HG03045 (cell line): ENCODE results near the gene ETV5.

Source experiments
- ATAC-seq: cut with Tn5 transposase; IDR thresholded peaks from one replicate; pipeline ENCODE4 v1.9.1; 2021; ENCODE audit warnings: mild to moderate bottlenecking, moderate library complexity; ENCODE audit not compliant: unreplicated experiment

The ETV5 gene

GRCh38 chr3:186108941-186109865 lies at the start of gene ETV5:
TSS of gene ETV5 (minus strand) at chr3:186109089. CDS start at chr3:186105868, 3,221 bp downstream.
- ATAC-seq: peak; percentile 96

GRCh38 chr3:186154641-186155040 lies 45.8 kb upstream of the ETV5 start:
- ATAC-seq: no peak

DNA sequence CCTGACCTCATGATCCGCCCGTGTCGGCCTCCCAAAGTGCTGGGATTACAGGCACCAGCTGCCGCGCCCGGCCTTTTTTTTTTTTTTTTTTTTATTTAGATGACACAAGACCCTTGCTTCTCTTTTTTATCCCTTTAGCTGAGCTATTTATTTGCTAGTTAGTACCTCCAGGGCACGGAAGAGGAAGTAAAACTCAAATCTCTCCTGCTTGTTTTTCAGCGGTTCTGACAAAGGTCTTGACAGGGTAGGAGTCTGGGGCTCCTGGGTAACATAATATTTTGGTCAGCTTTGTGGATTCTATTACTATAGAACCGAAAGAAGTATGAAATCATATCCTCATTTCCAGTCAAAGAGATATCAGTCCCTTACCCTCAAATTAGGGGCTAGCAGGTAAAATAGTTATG lies 44.0 kb upstream of the ETV5 start:
- ATAC-seq: peak; percentile 86

DNA sequence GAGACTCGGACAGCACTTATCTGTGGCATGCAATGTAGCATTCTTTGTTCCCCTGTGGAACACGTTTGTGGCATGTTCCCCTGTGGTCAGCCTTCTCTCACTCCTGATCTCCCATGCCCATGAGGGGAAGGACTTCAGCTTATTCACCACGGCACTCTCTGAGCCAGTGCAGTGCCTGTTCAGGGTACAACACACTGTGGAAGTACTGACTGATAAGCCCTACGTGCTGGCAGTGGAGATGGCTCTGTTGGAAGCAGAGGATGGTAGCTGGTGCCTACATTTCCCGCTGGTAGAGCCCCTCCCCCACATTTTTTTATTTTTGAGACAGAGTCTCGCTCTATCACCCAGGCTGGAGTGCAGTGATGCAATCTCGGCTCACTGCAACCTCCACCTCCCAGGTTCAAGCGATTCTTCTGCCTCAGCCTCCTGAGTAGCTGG lies 43.5 kb upstream of the ETV5 start:
- peak; percentile 3 for ATAC-seq

GRCh38 chr3:186151077-186151971 lies 42.4 kb upstream of the ETV5 start:
- ATAC-seq: no peak

GRCh38 chr3:186150041-186150830 lies 41.3 kb upstream of the ETV5 start:
- no peak for ATAC-seq

DNA sequence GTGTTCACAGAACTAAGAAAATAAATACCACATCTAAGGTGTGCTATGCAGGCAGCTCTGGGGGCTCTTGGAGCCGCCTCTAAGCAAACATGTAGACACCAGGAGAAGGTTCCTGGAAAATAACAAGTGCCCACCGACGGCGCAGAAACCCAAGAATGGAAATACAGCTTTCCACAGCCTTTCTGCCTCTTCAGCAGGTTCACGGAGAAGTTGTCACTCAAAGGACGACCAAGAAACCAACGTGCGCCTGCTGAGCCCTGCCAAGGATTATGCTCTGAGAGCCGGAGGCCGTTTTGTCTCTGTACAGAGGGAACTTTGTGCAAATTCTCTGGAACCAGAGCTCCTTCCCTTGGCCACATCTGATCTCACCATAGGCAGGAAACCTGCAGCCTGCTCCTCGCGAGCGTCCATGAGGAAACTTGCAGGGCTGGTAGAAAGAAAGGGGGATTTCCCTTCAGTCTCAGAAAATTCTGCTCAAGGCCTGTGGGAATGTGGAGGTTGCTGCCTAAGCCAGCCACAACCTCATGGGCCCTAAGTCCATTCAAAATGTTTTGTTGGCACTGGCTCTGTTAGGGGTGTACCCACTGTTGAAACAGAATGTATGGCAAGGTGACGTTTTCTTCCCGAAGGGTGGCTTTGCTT lies 40.6 kb upstream of the ETV5 start:
- no peak for ATAC-seq

- ATAC-seq: no peak
Observed at GRCh38 chr3:186144257-186144656, 35.4 kb upstream of the ETV5 start.

- ATAC-seq: no peak
Observed at GRCh38 chr3:186143250-186143649, 34.4 kb upstream of the ETV5 start.

DNA sequence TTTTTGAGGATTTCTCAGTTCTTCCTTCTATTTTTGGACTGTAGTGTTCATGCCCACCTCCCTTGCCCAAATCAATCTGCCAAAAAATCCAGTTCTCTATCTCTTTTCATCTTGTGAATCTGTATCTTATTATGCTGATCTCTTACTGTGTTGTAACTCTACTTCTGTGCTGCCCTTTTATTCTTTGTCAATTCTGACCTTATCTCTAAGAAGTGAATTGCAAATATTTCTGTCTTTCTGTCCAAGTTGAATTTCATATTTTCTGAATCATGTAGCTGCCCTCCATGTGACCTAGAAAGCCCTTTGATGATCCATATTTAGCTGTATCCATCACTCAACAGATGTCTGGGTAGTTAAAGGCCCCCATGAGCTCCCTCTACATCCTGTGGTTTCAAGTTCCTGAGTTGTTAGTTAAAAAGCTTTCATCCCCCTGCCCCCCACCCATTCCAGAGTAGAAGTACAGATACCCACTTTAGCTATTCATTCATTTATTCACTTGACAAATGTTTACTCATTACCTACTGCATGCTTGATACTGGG lies 33.6 kb upstream of the ETV5 start:
- ATAC-seq: no peak

GRCh38 chr3:186141790-186142189 lies 32.9 kb upstream of the ETV5 start:
- no peak for ATAC-seq

DNA sequence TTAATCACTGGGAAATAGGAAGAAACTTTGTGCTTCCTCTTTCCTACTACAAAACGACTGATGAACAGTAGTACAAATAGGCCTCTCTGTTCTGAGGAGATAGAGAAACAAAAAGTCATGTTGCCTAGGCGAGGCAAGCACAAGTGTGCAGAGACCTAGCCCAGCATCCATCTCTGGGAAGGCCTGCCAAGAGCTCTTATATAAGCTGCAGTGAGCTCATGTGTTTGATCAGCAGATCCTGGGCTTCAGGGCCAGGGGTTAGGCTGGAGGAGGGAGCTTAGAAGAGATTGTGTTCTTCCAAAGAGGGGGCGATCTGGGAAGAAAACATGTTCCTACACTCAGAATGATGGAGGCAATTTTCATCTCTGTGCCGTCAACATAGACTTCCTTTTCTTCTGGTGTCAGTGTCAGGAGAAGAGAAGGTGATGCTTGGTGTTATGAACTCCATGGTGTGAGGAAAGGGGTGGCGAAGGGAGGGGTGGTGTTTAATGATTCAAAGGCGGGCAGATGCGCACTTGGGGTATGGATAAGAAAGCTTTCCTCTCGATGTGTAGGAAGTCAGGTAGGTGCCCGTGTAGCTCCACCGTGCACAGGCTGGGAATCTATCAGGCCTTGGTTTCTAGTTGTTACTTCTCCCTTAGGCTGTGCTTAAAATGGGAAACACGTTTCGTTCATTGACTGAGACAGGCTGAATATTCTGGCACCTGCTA lies 29.5 kb upstream of the ETV5 start:
- no peak for ATAC-seq

GRCh38 chr3:186137051-186137685 lies 28.3 kb upstream of the ETV5 start:
- ATAC-seq: no peak

GRCh38 chr3:186133980-186134379 lies 25.1 kb upstream of the ETV5 start:
- ATAC-seq: no peak

GRCh38 chr3:186132487-186132886 lies 23.6 kb upstream of the ETV5 start:
- no peak for ATAC-seq

GRCh38 chr3:186129206-186129605 lies 20.3 kb upstream of the ETV5 start:
- no peak for ATAC-seq

- ATAC-seq: no peak
Observed at GRCh38 chr3:186128158-186128557, 19.3 kb upstream of the ETV5 start.

DNA sequence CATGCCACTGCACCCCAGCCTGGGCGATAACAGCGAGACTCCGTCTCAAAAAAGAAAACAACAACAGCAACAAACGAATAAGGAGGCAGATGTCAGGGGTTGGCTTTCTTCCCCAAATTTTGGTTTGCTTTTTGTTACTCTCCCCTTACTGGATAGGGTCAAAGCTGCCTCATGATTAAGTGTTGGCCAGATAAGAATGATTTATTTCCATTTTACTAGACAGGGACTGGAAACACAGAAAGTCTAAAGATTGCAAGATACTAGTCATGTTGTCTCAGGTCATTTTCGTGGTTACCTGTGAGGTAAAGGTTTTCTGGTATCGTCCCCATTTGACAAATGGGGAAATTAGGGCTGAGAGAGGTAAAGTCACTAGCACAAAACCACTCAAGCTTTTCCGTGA lies 18.6 kb upstream of the ETV5 start:
- ATAC-seq: no peak

DNA sequence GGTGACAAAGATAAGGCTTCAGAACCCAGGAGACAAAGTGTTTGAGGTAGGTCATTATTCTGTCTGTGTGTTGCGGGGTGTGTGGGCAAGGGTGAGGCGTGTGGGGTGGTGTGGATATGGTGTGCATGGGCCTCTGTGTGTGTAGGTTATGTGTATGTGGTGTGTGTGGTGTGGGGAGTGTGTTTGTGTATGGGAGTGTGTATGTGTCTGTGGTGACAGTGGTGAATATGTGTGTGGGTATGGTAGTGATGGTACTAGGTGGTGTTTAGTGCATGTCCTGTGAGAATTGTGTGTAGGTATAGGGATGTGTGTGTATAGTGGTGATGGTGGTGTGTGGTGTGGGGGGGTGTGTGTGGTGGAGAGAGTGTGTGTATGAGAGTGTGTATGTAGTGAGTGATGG lies 16.2 kb upstream of the ETV5 start:
- no peak for ATAC-seq
